Fibroblast of pulmonary artery (primary cell): ENCODE measurements around the gene IFNGR1.

ENCODE experiments used
- DNase-seq: peaks from one replicate; pipeline ENCODE4 v3.0.0-alpha.2; 2010; ENCODE audit warnings: low read depth
- H3K4me3 ChIP-seq: replicated peaks from 2 replicates; pipeline ENCODE4 v1.5.1; 2011; ENCODE audit warnings: low read depth, mild to moderate bottlenecking, control low read depth, low read length, moderate library complexity
- CTCF ChIP-seq: IDR thresholded peaks from 2 replicates; pipeline ENCODE4 v1.5.1; 2011; ENCODE audit warnings: mild to moderate bottlenecking, control low read depth, low read length, inconsistent platforms; ENCODE audit errors: missing control alignments

IFNGR1 gene

GRCh38 chr6:137177611-137178010 lies 41.6 kb downstream of the IFNGR1 start:
- DNase-seq: no peak
- no peak overlapping the region for H3K4me3 ChIP-seq
- no peak for TF ChIP-seq CTCF

- DNase-seq: no peak
- TF ChIP-seq CTCF: no peak
- H3K4me3 ChIP-seq: no peak overlapping the region
Observed at GRCh38 chr6:137176729-137177128, 42.5 kb downstream of the IFNGR1 start.

GRCh38 chr6:137175868-137176245 lies 43.3 kb downstream of the IFNGR1 start:
- no peak for TF ChIP-seq CTCF
- DNase-seq: no peak
- H3K4me3 ChIP-seq: no peak overlapping the region

GRCh38 chr6:137175157-137175867 lies 43.9 kb downstream of the IFNGR1 start:
- no peak for DNase-seq
- TF ChIP-seq CTCF: no peak

GRCh38 chr6:137173501-137173900 lies 45.7 kb downstream of the IFNGR1 start, which contains the start of gene IL22RA2:
IL22RA2 (minus strand) TSS chr6:137173644; CDS start chr6:137161749, 11,895 bp downstream.
- no peak for DNase-seq
- no peak for TF ChIP-seq CTCF
- H3K4me3 ChIP-seq: no peak within 1 kb of the TSS

More at GRCh38 chr6:137175157-137175867, 43.9 kb downstream of the IFNGR1 start:
- no peak overlapping the region for H3K4me3 ChIP-seq

GRCh38 chr6:137172734-137173431 lies 46.3 kb downstream of the IFNGR1 start:
- H3K4me3 ChIP-seq: no peak overlapping the region
- DNase-seq: no peak
- no peak for TF ChIP-seq CTCF
